Middle frontal gyrus (tissue), 1 donor: Measurements from ENCODE around the gene GASK1A.
"Not testable (repeated sequence)": the region's sequence is repeated elsewhere in the genome, so short reads cannot be mapped to it uniquely, and the experiment has no call there.

Experiments
- DNase-seq: peaks from one replicate; pipeline ENCODE4 v3.0.0-alpha.2; 2015; ENCODE audit warnings: low spot score; ENCODE audit errors: extremely low spot score

The GASK1A gene

GRCh38 chr3:43061101-43061895 lies 82.2 kb downstream of the GASK1A start:
- DNase-seq, result no peak

- DNase-seq, result no peak
These were observed 83.0 kb downstream of the GASK1A start for GRCh38 chr3:43062040-43062563.

DNA sequence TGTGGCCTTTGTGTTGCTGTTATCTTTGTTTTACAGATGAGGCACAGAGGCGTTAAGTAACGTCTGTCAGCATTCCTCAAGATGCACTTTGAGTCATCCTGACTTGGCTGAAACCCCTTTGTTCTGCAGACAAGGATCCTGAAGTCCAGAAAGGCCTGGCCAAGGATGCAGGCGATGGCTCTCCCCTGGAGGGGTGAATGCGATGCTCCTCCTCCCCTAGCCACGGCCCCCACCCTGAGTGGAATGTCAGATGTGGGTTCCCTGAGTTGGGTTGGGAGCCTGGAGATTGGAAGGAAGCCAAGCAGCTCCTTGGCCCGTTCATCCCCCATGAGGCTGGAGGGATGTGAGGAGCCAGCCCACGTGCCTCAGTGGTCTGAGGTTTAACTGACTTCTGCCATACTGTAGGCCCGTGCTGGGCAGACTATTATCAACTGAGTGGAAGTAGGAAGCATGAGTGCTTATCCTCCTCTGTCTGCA lies 83.5 kb downstream of the GASK1A start:
- DNase-seq, result no peak

DNA sequence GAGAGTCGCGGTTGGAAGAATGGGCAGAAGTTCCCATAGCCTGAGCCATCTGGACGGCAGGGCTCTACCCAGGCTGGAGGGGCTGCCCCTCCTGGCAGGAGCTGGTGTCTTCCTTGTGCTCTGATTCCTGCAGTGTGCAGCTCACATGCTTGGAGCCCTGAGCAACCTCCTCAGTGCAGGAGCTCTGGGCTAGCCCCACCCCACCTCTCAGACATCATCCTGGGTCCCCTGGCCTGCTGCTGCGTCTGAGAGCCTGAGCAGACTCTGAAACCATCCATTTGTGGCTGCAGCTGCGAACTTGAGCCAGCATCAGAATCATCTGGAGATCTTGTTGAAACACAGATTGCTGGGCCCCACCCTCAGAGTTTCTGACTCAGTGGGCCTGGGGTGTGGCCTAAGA lies 84.0 kb downstream of the GASK1A start:
- DNase-seq, result no peak

DNA sequence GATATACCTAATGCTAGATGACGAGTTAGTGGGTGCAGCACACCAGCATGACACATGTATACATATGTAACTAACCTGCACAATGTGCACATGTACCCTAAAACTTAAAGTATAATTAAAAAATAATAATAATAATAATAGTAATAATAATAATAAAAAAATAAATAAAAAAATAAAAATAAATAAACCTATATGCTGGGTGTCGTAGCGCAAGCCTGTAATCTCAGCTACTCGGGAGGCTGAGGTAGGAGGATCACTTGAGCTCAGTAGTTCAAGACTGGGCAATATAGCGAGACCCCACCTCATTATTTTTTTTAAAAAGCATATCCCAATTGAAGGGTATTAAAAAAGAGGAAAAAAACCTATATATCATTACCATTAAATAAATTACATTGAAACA lies 91.6 kb downstream of the GASK1A start:
- DNase-seq, result not testable (repeated sequence)

DNA sequence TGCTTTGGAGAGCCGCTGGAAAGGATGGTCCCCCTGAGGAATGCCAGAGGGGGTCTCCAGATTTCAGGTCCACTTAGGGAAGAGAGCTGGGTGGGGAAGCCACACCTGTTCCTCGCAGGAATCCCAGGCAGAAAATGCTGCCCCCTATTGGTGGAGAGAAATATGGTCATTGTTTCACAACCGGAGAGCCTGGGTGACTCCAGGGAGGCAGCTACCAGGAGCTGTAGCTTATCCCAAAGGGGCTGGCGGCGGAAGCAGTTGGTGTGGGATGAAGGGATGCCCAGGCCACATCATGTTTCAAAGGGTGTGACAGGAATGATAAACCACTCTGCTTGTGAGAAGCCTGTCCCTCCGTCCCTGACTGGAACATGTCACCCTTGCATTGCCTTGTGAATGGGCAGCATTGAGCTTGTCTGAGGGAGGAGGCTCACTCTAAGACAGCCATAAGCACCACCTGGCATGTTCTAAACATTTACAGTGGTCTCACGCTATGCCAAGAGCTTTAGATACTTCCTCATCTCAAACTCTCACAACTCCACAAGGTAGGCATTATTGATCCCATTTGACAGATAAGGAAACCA lies 92.3 kb downstream of the GASK1A start:
- no peak for DNase-seq

DNA sequence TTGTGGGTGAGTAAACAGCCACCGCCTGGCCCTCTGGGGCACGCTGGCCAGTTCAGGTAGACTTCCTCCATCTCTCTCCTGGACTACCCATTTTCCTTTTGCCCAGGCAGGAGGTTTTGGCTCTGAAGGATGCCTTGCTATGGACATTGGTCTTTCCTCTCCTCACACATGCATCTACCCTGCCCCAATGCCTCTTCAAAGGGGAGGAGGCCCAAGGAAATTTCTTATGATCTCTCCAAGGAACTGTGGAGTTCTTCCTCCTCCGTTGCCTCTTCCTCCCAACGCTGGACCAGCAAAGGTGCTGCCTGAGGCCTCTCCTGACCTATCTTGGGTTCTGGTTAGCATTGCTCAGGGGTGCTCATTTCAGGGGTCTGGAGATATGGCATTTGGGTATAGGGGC lies 93.2 kb downstream of the GASK1A start:
- no peak for DNase-seq

DNA sequence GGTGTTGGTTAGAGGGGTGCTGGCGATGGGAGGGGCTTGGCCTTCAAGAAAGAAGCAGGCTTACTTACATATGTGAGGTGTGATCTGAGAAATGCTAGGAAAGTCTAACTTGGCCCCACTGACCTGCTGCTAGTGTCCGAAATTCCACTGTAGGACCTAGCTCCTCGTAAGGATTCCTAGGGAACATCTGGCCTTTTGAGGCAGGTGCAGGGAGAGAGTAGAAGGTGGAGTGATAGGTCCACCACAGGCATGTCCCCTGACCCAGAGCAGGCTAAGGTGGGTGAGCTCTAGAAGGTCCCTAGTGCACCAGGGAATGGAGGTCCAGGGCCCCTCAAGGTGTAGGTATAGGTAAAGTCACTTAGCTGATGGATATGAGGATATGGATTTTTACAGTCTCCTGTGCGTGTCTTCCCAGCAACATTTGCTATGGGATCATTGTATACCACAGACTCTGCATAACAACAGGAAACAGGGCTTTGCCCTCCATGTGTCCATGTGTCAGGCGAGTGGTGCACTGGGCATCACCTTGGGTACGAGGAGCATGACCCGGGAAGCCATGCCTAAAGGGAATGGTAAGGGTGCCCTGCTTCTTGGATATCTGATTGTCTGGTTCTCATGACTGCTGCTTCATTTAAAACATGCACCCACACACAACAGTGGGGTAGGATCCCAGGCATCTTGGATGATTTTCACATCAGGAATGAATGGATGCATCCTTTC lies 94.2 kb downstream of the GASK1A start:
- DNase-seq, result no peak

DNA sequence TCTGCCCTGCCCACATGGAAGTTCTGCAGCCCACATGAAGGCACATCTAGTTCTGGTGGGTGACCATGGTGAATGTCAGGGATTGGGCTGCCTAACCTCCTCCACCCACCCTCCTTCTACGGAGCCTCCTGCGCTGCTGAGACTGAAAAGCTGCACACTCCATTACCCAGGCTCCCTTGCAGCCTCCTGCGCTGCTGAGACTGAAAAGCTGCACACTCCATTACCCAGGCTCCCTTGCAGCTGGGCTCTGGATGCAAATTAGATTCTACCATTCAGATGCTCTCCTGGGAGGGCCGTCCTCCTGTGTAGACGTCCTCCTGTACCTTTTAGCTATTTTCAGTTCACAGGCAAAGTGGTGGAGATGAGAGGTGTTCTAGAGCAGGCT lies 94.7 kb downstream of the GASK1A start:
- no peak for DNase-seq

GRCh38 chr3:43074482-43074881 lies 95.4 kb downstream of the GASK1A start:
- no peak for DNase-seq

DNA sequence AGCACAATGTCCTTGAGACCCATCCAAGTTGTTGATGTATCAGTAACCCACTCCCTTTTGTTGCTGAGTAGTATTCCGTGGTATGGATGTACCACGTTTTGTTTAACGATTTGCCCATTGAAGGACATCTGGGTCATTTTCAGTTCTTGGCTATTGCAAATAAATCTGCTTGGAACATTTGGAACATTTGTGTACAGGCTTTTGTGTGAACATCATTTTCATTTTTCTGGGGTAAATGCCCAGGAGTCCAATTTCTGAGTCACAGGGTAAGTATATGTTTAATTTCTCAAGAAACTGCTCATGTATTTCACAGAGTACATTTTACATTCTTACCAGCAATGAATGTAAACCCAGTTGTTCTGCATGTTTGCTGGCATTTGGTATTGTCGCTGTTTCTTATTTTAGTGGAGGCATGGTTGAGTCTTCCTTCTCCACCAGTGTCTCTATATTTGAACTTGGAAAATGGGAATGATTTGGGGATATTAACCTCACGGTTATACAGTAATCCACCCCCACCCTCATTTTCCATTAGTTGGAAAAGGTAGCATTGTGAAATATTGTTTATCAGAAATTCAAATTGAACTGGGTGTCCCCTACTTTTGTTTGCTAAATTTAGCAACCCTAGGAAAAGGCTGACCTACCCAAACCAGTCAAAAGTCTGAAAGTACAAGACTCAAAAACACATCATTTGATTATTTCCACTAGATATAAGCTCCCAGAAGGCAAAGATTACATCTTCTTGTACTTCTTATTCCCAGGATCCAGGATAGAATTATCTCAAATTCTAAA lies 96.0 kb downstream of the GASK1A start:
- DNase-seq, result no peak

- DNase-seq, result no peak
These were observed 97.0 kb downstream of the GASK1A start for GRCh38 chr3:43075904-43076661.

DNA sequence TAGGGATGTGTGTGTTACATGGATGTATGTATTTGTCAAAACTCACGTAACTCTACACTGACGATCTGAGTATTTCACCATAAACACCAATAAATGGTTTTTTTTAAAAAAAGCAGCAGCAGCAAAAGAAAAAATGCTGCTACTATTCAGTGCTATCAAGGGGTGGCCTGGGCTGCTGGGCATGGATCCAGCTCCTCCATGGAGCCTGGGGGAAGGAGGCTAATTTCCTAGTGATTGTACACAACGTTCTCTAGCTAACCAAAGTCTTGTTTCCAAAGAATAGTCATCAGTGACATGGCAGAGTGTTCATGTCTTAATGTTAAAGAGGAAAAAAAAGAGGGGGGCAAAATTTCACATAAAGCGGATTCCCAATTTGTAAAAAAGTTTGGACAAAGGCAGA lies 97.7 kb downstream of the GASK1A start:
- no peak for DNase-seq

- DNase-seq, result no peak
These were observed 98.2 kb downstream of the GASK1A start for GRCh38 chr3:43077261-43077660.

GRCh38 chr3:43077707-43078106 lies 98.6 kb downstream of the GASK1A start:
- DNase-seq, result no peak

DNA sequence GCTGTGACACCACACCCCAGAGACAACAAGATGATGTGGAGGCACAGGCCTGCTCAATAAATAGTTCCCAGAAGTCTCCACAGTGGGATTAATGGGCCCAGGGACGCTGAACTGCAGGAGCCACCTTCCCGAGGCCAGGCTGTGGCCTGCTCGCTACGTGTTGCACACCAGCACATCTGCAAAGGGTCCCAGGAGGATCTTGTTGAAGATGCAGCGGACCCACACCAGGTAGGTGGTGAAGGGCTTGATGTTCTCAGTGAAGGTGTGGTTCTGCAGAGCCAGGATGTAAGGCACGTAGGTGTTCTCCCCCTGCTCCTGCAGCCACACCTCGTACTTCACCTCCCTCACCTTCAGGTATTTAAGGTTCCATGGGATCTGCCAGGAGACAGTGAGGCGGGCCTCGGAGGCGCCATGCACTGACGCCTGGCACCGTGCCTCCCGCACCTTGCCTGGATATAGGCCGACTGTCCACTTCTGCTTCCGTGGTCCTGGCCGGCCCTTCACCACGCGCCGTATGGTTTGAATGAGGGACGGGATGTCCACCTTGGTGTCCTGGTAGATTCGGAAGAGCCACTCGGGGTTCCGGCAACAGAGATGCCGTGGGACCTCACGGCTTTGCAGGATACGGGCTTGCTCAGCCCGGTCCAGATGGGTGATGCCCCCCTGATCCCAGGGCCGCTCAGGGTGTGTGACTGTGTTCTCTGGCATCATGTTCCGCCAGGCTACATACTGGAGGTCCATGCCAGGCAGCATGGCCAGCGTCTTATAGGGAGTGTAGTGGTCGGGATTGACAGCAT lies 100.6 kb downstream of the GASK1A start:
- no peak for DNase-seq

GRCh38 chr3:43080726-43081568 lies 101.8 kb downstream of the GASK1A start:
- DNase-seq, result no peak

GRCh38 chr3:43081796-43082195 lies 102.7 kb downstream of the GASK1A start:
- DNase-seq, result no peak

DNA sequence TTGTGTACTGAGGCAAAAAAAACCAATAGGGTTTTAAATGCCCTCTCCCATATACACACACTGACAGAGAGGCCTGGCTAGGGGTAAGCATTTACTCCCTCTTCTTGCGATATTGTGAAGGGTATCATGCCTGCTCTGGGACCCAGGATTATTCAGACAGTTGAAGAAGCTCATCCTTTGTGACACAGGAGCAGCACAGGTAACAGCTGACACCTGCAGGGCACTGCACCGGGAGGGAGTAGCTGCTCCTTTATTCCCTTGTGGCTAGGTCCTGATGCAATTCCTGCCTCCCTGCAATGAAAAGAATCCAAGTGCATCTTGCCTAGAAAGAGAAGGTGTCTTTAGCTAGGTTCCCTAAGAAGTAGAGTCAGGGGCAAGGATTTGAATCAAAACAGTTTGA lies 103.3 kb downstream of the GASK1A start:
- no peak for DNase-seq
